Endothelial cell of umbilical vein (primary cell): ENCODE results near the gene TAPBPL. TPM values are rescaled to one million over a fixed set of nuclear protein-coding genes. Genes with fewer than 3 reads are reported as not detected.

Experiments
- BruUV-seq: library from RNA; stranded (reverse); fragments of 400-500 nt; replicated peaks from 2 replicates; lab custom pipeline; 2021; lab: Mats Ljungman, UMichigan
- CTCF ChIA-PET: fragments of 300-600, 350-600 bp; sonication (Branson Sonifier 250); formaldehyde crosslinking; loops from one replicate; lab custom pipeline; 2021; ENCODE audit warnings: antibody characterized with exemption, inconsistent platforms; lab: Charles Lee
- POLR2A ChIA-PET: fragments of 300-600, 350-600 bp; sonication (Branson Sonifier 250); formaldehyde crosslinking; loops from one replicate; lab custom pipeline; 2021; ENCODE audit warnings: antibody characterized with exemption, inconsistent platforms; lab: Charles Lee
- DNase-seq: peaks from one replicate; pipeline ENCODE4 v3.0.0-alpha.2; 2011; ENCODE audit warnings: low read depth, low spot score
- FAIRE-seq: peaks from 2 replicates; lab custom pipeline; 2011; peaks lifted over from hg19 to GRCh38; lab: Jason Lieb, UNC
- H2AFZ ChIP-seq: 2 replicates; pipeline ENCODE4 v1.6.0; 2012; ENCODE audit warnings: low read depth, low read length, control low read depth, inconsistent platforms
- H3K27ac ChIP-seq: 2 replicates; pipeline ENCODE4 v1.5.1; 2011; ENCODE audit warnings: low read depth, mild to moderate bottlenecking, control low read depth, low read length, moderate library complexity; ENCODE audit not compliant: insufficient read depth
- H3K27me3 ChIP-seq, 2 experiments: 2 replicates each; pipeline versions ENCODE4 v1.6.0 to v1.6.1; 2011; ENCODE audit warnings: low read length in 2 of 2, mixed read lengths in 1 of 2; ENCODE audit not compliant: control insufficient read depth in 2 of 2, insufficient read depth in 2 of 2
- H3K36me3 ChIP-seq, 2 experiments: 2 replicates in 1 of 2; 3 replicates in 1 of 2; pipeline ENCODE4 v1.5.1; 2011; ENCODE audit warnings: low read length in 2 of 2, mild to moderate bottlenecking in 1 of 2, moderate library complexity in 1 of 2; ENCODE audit not compliant: control insufficient read depth in 2 of 2, insufficient read depth in 2 of 2; ENCODE audit errors: extremely low read depth in 1 of 2
- H3K4me1 ChIP-seq: 3 replicates; pipeline ENCODE4 v1.5.1; 2011; ENCODE audit warnings: mild to moderate bottlenecking, low read length; ENCODE audit not compliant: control insufficient read depth, insufficient read depth; ENCODE audit errors: extremely low read depth
- H3K4me2 ChIP-seq: 2 replicates; pipeline ENCODE4 v1.6.1; 2011; ENCODE audit warnings: low read length, control low read depth, mixed read lengths; ENCODE audit not compliant: insufficient read depth
- H3K4me3 ChIP-seq, 3 experiments: fragments of 200-600 bp in 1 of 3; sonication (generic), shearing (Covaris generic) in 1 of 3; replicated peaks in 1 of 3; 2 replicates each; pipeline ENCODE4 v1.5.1; 2011 to 2016; ENCODE audit warnings: control low read depth in 3 of 3, low read length in 3 of 3, mild to moderate bottlenecking in 2 of 3, inconsistent platforms in 1 of 3, low read depth in 1 of 3, moderate library complexity in 1 of 3; ENCODE audit not compliant: insufficient read depth in 1 of 3
- H3K79me2 ChIP-seq: 2 replicates; pipeline ENCODE4 v1.6.0; 2012; ENCODE audit warnings: low read length, inconsistent platforms; ENCODE audit not compliant: control insufficient read depth, insufficient read depth
- H3K9ac ChIP-seq: replicated peaks from 2 replicates; pipeline ENCODE3; 2011; ENCODE audit warnings: low read length, control low read depth; ENCODE audit not compliant: insufficient read depth; ENCODE audit errors: extremely low read depth
- H3K9me1 ChIP-seq: replicated peaks from 3 replicates; pipeline ENCODE4 v1.6.0; 2011; ENCODE audit warnings: mild to moderate bottlenecking, low read length; ENCODE audit not compliant: control insufficient read depth, insufficient read depth; ENCODE audit errors: extremely low read depth
- H3K9me3 ChIP-seq: replicated peaks from 2 replicates; pipeline ENCODE4 v1.5.1; 2012; ENCODE audit warnings: low read length, inconsistent platforms; ENCODE audit not compliant: control insufficient read depth, insufficient read depth
- H4K20me1 ChIP-seq: replicated peaks from 2 replicates; pipeline ENCODE3; 2011; ENCODE audit warnings: mild to moderate bottlenecking, low read length; ENCODE audit not compliant: control insufficient read depth, insufficient read depth; ENCODE audit errors: extremely low read depth
- CTCF ChIP-seq, 2 donors: IDR thresholded peaks; 1 replicate in 1 of 2; 2 replicates in 1 of 2; pipeline ENCODE4 v1.5.1; 2011; ENCODE audit warnings: low read length in 2 of 2, mild to moderate bottlenecking in 2 of 2, moderate library complexity in 2 of 2, control low read depth in 1 of 2, inconsistent platforms in 1 of 2, low read depth in 1 of 2; ENCODE audit not compliant: insufficient read depth in 1 of 2; ENCODE audit errors: extremely low read depth in 1 of 2
- EZH2 ChIP-seq: IDR thresholded peaks from 2 replicates; pipeline ENCODE4 v1.6.1; 2012; ENCODE audit warnings: borderline replicate concordance, low read depth, mild to moderate bottlenecking, moderate library complexity, low read length, inconsistent platforms; ENCODE audit not compliant: severe bottlenecking
- FOS ChIP-seq: IDR thresholded peaks from 2 replicates; pipeline ENCODE4 v1.6.1; 2011; ENCODE audit warnings: mild to moderate bottlenecking, low read length, moderate library complexity, borderline replicate concordance; ENCODE audit not compliant: insufficient read depth
- GATA2 ChIP-seq: IDR thresholded peaks from 2 replicates; pipeline ENCODE4 v1.7.0; 2011; ENCODE audit warnings: low read depth, mild to moderate bottlenecking, moderate library complexity, mixed read lengths, low read length; ENCODE audit not compliant: insufficient read length, insufficient read depth
- JUN ChIP-seq: IDR thresholded peaks from 2 replicates; pipeline ENCODE4 v1.6.1; 2011; ENCODE audit warnings: borderline replicate concordance, low read depth; ENCODE audit not compliant: insufficient read length, insufficient read depth
- MAX ChIP-seq: IDR thresholded peaks from 2 replicates; pipeline ENCODE4 v1.6.1; 2011; ENCODE audit not compliant: insufficient read depth, insufficient read length
- MYC ChIP-seq: IDR thresholded peaks from one replicate; pipeline ENCODE4 v1.6.1; 2011; ENCODE audit warnings: mild to moderate bottlenecking, low read depth, low read length
- POLR2A ChIP-seq: IDR thresholded peaks from 2 replicates; pipeline ENCODE4 v1.6.1; 2012; ENCODE audit warnings: low read depth, mild to moderate bottlenecking, control low read depth, low read length
- POLR2AphosphoS5 ChIP-seq: IDR thresholded peaks from 2 replicates; pipeline ENCODE4 v1.6.1; 2012; ENCODE audit warnings: low read depth, mild to moderate bottlenecking, control low read depth, low read length, moderate library complexity; ENCODE audit not compliant: insufficient read depth
- dilution Hi-C: fragments of 300-500 bp; cut with MboI; formaldehyde crosslinking; loops from one replicate; pipeline ENCODE4 v1.15.0; 2019; ENCODE audit warnings: low sequenced_read_pairs; ENCODE audit not compliant: extremely low pct_ligation_motif_present
- intact Hi-C: fragments of 100-400 bp; cut with micrococcal nuclease; formaldehyde crosslinking; loops from one replicate; pipeline ENCODE4 v1.10.0; 2022
- polyA plus RNA-seq, 4 experiments: library from polyadenylated mRNA; depleted of rRNA in 3 of 4; stranded (reverse) in 3 of 4; unstranded in 1 of 4; fragments of >200 nt; gene quantifications; 2 replicates each; pipeline versions ENCODE4 v1.2.1 to v1.2.3, GENCODE V29; 2011 to 2012; ENCODE audit warnings: missing spikeins in 1 of 4
- total RNA-seq: library from RNA; stranded (reverse); gene quantifications from 2 replicates; pipeline ENCODE4 v1.2.3, GENCODE V29; 2021

TAPBPL gene
- total and polyA plus RNA-seq, 2 donors (not counting 3 experiments of a cell fraction or from before 2014, with no cell fraction given): 11.7 to 28.6 TPM

- TF ChIP-seq EZH2: no peak
- TF ChIP-seq FOS: no peak
- no peak for TF ChIP-seq POLR2A
- TF ChIP-seq GATA2: no peak
- TF ChIP-seq MYC: no peak
- no peak for TF ChIP-seq CTCF (IDR thresholded peaks at IDR 0.05; ENCODE audit: extremely low read depth in 1 of 2, insufficient read depth in 1 of 2, low read depth in 1 of 2, low read length in 2 of 2)
- no peak for TF ChIP-seq POLR2AphosphoS5
- TF ChIP-seq JUN: no peak
- TF ChIP-seq MAX: no peak
- peaks cover 4% of the 10 kb centered on the region for H3K4me1 ChIP-seq
- no peak overlapping the region for H3K9ac ChIP-seq
- FAIRE-seq (no peak), DNase-seq (no peak)
- H4K20me1 ChIP-seq: no peaks in the 10 kb centered on the region
- no peaks in the 10 kb centered on the region for H3K9me1 ChIP-seq
- ChIA-PET POLR2A (no interaction called here), CTCF (interaction anchor here (1.7 to 4.0 kb wide), 2 partner anchors 12 to 29 kb away, joined by 5 to 19 read pairs; no protein-coding TSS in a partner anchor)
- no peak overlapping the region for H3K27ac ChIP-seq
- no peaks in the 10 kb centered on the region for H3K27me3 ChIP-seq
- BruUV-seq: no TSS peak
- dilution Hi-C loops (no loop called here), intact Hi-C loops (no loop called here)
- no peak overlapping the region for H2AFZ ChIP-seq
- H3K4me3 ChIP-seq: no peak overlapping the region
- H3K36me3 ChIP-seq: no peaks in the 10 kb centered on the region
- no peaks in the 10 kb centered on the region for H3K79me2 ChIP-seq
- no peak overlapping the region for H3K4me2 ChIP-seq
- H3K9me3 ChIP-seq: no peaks in the 10 kb centered on the region
Measured at GRCh38 chr12:6435961-6436715, 15.7 kb upstream of the TAPBPL start.
